Activated naive CD8-positive, alpha-beta T cell (primary cell): ENCODE data around the gene GLT8D2.
"Not testable (repeated sequence)": the region's sequence is repeated elsewhere in the genome, so short reads cannot be mapped to it uniquely, and the experiment has no call there.

Source experiments
- H3K27ac Mint-ChIP-seq: one replicate; pipeline ENCODE4 v1.8.0; 2021; ENCODE audit warnings: mixed read lengths
- H3K27me3 Mint-ChIP-seq: one replicate; pipeline ENCODE4 v1.8.0; 2021; ENCODE audit warnings: mixed read lengths
- H3K36me3 Mint-ChIP-seq: one replicate; pipeline ENCODE4 v1.8.0; 2021; ENCODE audit warnings: mixed read lengths
- H3K4me1 Mint-ChIP-seq: one replicate; pipeline ENCODE4 v1.8.0; 2021; ENCODE audit warnings: low read depth, mixed read lengths
- H3K4me3 Mint-ChIP-seq: one replicate; pipeline ENCODE4 v1.8.0; 2021; ENCODE audit warnings: mild to moderate bottlenecking, mixed read lengths
- H3K9me3 Mint-ChIP-seq: one replicate; pipeline ENCODE4 v1.8.0; 2021; ENCODE audit warnings: low read depth, mixed read lengths

Gene GLT8D2

DNA sequence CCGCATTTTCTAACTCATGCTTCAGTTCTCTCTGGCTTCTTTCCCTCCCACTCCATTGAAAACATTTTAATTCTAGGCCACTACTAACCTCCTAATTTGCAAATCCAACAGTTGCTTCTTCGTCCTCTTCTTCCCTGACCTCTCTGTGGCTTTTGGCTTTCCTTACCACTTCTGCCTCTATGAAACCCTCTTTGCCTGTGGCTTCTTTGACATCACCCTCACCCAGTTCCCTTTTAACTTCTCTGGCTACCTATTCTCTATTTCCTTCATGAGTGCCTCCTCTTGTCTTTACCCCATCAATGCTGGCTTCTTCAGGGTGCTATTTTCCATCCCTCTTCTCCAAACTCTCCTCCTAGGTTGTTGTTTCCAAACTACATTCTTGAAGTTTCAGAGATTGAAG is 10.0 kb upstream of the GLT8D2 start:
- H3K27me3 Mint-ChIP-seq, result peaks cover 10% of the 10 kb centered on the region
- peaks cover 3% of the 10 kb centered on the region for H3K4me1 Mint-ChIP-seq
- no peak overlapping the region for H3K4me3 Mint-ChIP-seq
- peaks cover 4% of the 10 kb centered on the region for H3K9me3 Mint-ChIP-seq
- no peak overlapping the region for H3K27ac Mint-ChIP-seq
- peaks cover 4% of the 10 kb centered on the region for H3K36me3 Mint-ChIP-seq

- Mint-ChIP-seq H3K4me3 (no peak overlapping the region), H3K4me1 (peaks cover 3% of the 10 kb centered on the region), H3K36me3 (peaks cover 4% of the 10 kb centered on the region), H3K27ac (no peak overlapping the region), H3K27me3 (peaks cover 14% of the 10 kb centered on the region), H3K9me3 (peaks cover 4% of the 10 kb centered on the region)
Observed at GRCh38 chr12:104058802-104059201, 8.8 kb upstream of the GLT8D2 start.

DNA sequence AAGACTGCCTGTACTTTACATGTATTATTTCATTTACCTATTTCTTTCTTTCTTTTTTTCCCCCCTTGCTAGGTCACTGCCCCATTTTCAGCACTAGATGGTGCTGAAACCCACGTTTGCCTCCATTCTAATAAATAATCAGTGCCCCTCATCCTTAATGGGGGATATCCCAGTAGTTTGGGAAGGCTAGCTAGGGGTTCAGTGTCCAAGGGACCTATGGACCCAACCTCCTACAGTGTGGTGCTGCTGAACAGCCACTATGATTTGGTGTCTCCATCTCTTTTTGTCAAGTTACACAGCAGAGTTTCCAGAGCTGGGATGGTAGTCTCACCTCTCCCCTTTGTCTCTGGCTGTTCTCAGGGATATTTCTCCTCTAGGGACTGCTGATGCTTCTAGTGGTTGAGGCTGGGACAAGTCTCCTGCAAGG is 7.8 kb upstream of the GLT8D2 start:
- Mint-ChIP-seq H3K4me1 (no peaks in the 10 kb centered on the region), H3K27ac (no peak overlapping the region), H3K9me3 (peaks cover 4% of the 10 kb centered on the region), H3K36me3 (peaks cover 4% of the 10 kb centered on the region), H3K27me3 (peaks cover 19% of the 10 kb centered on the region), H3K4me3 (no peak overlapping the region)

GRCh38 chr12:104056419-104056972 is 6.5 kb upstream of the GLT8D2 start:
- H3K36me3 Mint-ChIP-seq, result peaks cover 4% of the 10 kb centered on the region
- no peak overlapping the region for H3K27ac Mint-ChIP-seq
- peaks cover 26% of the 10 kb centered on the region for H3K27me3 Mint-ChIP-seq
- H3K4me3 Mint-ChIP-seq, result no peak overlapping the region
- H3K4me1 Mint-ChIP-seq, result no peaks in the 10 kb centered on the region
- H3K9me3 Mint-ChIP-seq, result peaks cover 4% of the 10 kb centered on the region

- Mint-ChIP-seq H3K9me3 (peaks cover 4% of the 10 kb centered on the region), H3K36me3 (peaks cover 4% of the 10 kb centered on the region), H3K4me3 (no peak overlapping the region), H3K27ac (no peak overlapping the region), H3K27me3 (peaks cover 27% of the 10 kb centered on the region), H3K4me1 (no peaks in the 10 kb centered on the region)
Observed at GRCh38 chr12:104055686-104056388, 5.8 kb upstream of the GLT8D2 start.

DNA sequence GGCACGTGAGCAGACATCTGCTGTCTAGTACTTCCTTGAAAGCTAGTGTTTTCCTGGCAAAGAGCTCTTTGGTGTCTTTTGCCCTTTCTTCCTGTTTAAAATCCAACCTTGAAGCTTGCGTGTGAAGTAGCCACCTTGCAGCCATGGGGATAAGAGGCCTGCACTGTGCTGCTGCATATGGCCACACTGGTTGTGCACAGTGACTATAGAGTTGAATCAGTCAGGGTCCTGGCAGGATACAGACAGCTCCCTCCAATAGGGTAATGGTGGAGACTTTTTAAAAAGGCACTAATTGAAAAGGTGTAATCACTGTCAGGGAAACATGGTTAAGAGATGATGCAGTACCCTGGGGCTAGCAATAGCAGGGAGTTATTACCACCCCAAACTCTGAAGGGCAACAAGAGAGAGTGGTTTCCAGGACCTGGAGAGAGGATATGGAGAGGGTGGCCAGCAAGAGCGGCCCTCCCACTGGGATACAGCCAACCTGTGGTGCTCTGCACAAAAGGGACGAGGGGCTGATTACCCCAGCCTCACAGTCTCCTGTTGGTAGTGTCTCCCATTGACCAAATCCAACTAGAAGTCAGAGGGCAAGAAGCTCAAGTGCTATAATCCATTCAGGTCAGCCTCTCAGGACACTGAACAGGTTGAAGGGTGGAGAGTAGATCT is 4.8 kb upstream of the GLT8D2 start:
- Mint-ChIP-seq H3K4me1 (peaks cover 5% of the 10 kb centered on the region), H3K36me3 (peaks cover 4% of the 10 kb centered on the region), H3K4me3 (no peak overlapping the region), H3K27ac (no peak overlapping the region), H3K9me3 (peaks cover 4% of the 10 kb centered on the region), H3K27me3 (peaks cover 31% of the 10 kb centered on the region)

DNA sequence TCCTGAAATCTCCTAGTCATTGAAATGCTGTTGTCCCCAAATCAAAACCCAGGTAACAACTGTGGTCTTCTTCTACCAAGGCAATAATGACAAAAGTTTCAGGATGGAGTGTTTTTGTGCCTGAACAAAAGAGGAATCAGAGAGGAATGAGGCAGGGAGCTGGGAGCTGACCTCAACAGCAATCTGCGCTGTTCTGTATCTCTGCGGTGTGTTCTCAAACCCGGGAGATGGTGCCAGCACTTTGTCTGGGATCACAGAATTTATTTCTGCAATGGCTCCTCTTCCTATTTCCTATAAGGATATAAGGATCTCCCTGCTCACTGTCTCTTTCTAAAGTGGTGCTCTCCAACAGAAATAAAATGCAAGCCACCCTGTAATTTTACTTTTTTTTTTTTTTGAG is 449 bp upstream of the GLT8D2 start:
- Mint-ChIP-seq H3K4me3 (no peak overlapping the region), H3K27ac (no peak overlapping the region), H3K36me3 (no peaks in the 10 kb centered on the region), H3K9me3 (no peaks in the 10 kb centered on the region), H3K4me1 (peaks cover 5% of the 10 kb centered on the region), H3K27me3 (peaks cover 26% of the 10 kb centered on the region)

- Mint-ChIP-seq H3K36me3 (no peaks in the 10 kb centered on the region), H3K27me3 (peaks cover 25% of the 10 kb centered on the region), H3K4me1 (peaks cover 5% of the 10 kb centered on the region), H3K4me3 (no peak overlapping the region), H3K9me3 (no peaks in the 10 kb centered on the region), H3K27ac (no peak overlapping the region)
Observed at GRCh38 chr12:104049278-104049902, 597 bp downstream of the GLT8D2 start.

GRCh38 chr12:104048811-104049210 is 1.2 kb downstream of the GLT8D2 start:
- Mint-ChIP-seq H3K36me3 (no peaks in the 10 kb centered on the region), H3K4me3 (no peak overlapping the region), H3K4me1 (peaks cover 5% of the 10 kb centered on the region), H3K27me3 (peaks cover 22% of the 10 kb centered on the region), H3K27ac (no peak overlapping the region), H3K9me3 (no peaks in the 10 kb centered on the region)

DNA sequence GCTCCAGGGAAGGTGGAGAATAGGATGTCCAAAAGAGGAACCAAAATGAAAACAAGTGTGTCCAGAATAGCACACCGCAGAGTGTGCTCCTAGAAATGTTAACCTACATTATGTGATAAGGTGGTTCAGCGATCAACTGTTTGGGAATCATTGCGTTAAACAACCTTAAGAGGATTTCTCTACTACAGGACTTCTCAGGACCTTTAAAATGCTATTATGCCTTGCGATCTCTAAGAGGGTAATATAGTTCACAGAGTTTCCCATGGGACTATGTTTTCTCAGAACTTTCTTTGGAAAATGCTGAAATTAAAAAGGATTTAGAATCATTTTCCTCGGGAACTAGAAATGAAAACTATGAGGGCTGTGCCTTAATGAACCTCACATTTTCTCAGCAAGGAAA is 1.8 kb downstream of the GLT8D2 start:
- Mint-ChIP-seq H3K27me3 (peaks cover 20% of the 10 kb centered on the region), H3K36me3 (no peaks in the 10 kb centered on the region), H3K27ac (no peak overlapping the region), H3K4me3 (no peak overlapping the region), H3K9me3 (no peaks in the 10 kb centered on the region), H3K4me1 (peaks cover 5% of the 10 kb centered on the region)

- Mint-ChIP-seq H3K9me3 (no peaks in the 10 kb centered on the region), H3K4me3 (no peak overlapping the region), H3K36me3 (no peaks in the 10 kb centered on the region), H3K27ac (no peak overlapping the region), H3K27me3 (peaks cover 8% of the 10 kb centered on the region), H3K4me1 (peaks cover 5% of the 10 kb centered on the region)
Observed at GRCh38 chr12:104046306-104046705, 3.7 kb downstream of the GLT8D2 start.

GRCh38 chr12:104044158-104044557 is 5.8 kb downstream of the GLT8D2 start:
- no peaks in the 10 kb centered on the region for H3K36me3 Mint-ChIP-seq
- no peak overlapping the region for H3K4me3 Mint-ChIP-seq
- no peaks in the 10 kb centered on the region for H3K4me1 Mint-ChIP-seq
- no peaks in the 10 kb centered on the region for H3K9me3 Mint-ChIP-seq
- peaks cover 1% of the 10 kb centered on the region for H3K27me3 Mint-ChIP-seq
- no peak overlapping the region for H3K27ac Mint-ChIP-seq

DNA sequence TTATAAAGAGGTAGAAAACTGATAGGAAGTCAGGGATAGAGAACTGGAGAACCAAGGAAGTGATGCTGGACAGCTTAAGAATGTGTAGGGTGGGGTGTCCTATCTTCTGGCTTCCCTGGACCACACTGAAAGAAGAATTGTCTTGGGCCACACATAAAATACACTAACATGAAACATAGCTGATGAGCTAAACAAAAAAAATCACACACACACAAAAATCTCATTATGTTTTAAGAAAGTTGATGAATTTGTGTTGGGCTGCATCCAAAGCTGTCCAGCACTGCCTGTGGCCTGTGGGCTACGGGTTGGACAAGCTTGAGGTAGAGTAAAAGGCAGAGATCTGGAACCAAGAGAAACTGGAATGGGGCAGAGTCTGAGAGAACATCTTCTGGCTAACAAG is 7.4 kb downstream of the GLT8D2 start:
- H3K27me3 Mint-ChIP-seq, result no peaks in the 10 kb centered on the region
- no peaks in the 10 kb centered on the region for H3K4me1 Mint-ChIP-seq
- no peaks in the 10 kb centered on the region for H3K36me3 Mint-ChIP-seq
- no peak overlapping the region for H3K4me3 Mint-ChIP-seq
- no peak overlapping the region for H3K27ac Mint-ChIP-seq
- no peaks in the 10 kb centered on the region for H3K9me3 Mint-ChIP-seq

GRCh38 chr12:104039769-104040168 is 10.2 kb downstream of the GLT8D2 start:
- H3K4me3 Mint-ChIP-seq, H3K27me3 Mint-ChIP-seq, H3K4me1 Mint-ChIP-seq, H3K9me3 Mint-ChIP-seq, H3K36me3 Mint-ChIP-seq, H3K27ac Mint-ChIP-seq: not testable (repeated sequence)

DNA sequence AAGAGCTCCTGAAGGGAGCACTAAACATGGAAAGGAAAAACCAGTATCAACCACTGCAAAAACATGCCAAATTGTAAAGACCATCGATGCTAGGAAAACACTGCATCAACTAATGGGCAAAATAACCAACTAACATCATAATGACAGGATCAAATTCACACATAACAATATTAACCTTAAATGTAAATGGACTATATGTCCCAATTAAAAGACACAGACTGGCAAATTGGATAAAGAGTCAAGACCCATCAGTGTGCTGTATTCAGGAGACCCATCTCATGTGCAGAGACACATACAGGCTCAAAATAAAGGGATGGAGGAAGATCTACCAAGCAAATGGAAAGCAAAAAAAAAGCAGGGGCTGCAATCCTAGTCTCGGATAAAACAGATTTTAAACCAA is 13.8 kb downstream of the GLT8D2 start:
- H3K27ac Mint-ChIP-seq, H3K36me3 Mint-ChIP-seq, H3K9me3 Mint-ChIP-seq, H3K27me3 Mint-ChIP-seq, H3K4me3 Mint-ChIP-seq, H3K4me1 Mint-ChIP-seq: not testable (repeated sequence)
